HCT116 (cell line): Measurements from ENCODE around the gene TBC1D13. TPM values are rescaled to one million over a fixed set of nuclear protein-coding genes. Genes with fewer than 3 reads are reported as not detected.

Source experiments
- ATAC-seq: fragments of 200-7000 bp; cut with Tn5 transposase; 2 replicates; pipeline ENCODE4 v1.9.1; 2020; ENCODE audit warnings: mild to moderate bottlenecking, moderate library complexity
- BruUV-seq: library from RNA; stranded (reverse); fragments of 400-500 nt; replicated peaks from 2 replicates; lab custom pipeline; 2021; lab: Mats Ljungman, UMichigan
- CTCF ChIA-PET: fragments of 300-600 bp; sonication (Branson Sonifier 250); formaldehyde crosslinking; loops from one replicate; lab custom pipeline; 2021; ENCODE audit warnings: antibody characterized with exemption; lab: Charles Lee
- POLR2A ChIA-PET: fragments of 300-600, 350-600 bp; sonication (Branson Sonifier 250); formaldehyde crosslinking; loops from one replicate; lab custom pipeline; 2021; ENCODE audit warnings: antibody characterized with exemption; lab: Charles Lee
- RAD21 ChIA-PET, 2 experiments: fragments of 300-600 bp; sonication (Branson Sonifier 250); formaldehyde crosslinking; loops; one replicate each; lab custom pipeline; 2023; ENCODE audit warnings: low total read pairs in 2 of 2; ENCODE audit not compliant: uncharacterized antibody in 2 of 2, unreplicated experiment in 2 of 2, low non-redundant PET in 1 of 2; lab: Charles Lee
- DNase-seq: peaks from one replicate; pipeline ENCODE4 v3.0.0-alpha.2; 2010; ENCODE audit warnings: low read depth, low spot score
- H2AFZ ChIP-seq: fragments of 200-600 bp; shearing (Covaris generic), sonication (generic); 2 replicates; pipeline ENCODE4 v1.6.1; 2017; ENCODE audit warnings: low read depth, mixed run types, mixed read lengths, antibody characterized with exemption, low read length; ENCODE audit not compliant: poor library complexity, severe bottlenecking
- H3K27ac ChIP-seq: 2 replicates; pipeline ENCODE4 v1.5.1; 2012; ENCODE audit warnings: low read depth, low read length
- H3K27me3 ChIP-seq: fragments of 200-600 bp; sonication (generic); 2 replicates; pipeline ENCODE4 v1.6.1; 2016; ENCODE audit warnings: mixed run types, low read length, mixed read lengths; ENCODE audit not compliant: insufficient read depth
- H3K36me3 ChIP-seq, 2 experiments: fragments of 200-500 bp in 1 of 2; fragments of 200-600 bp in 1 of 2; sonication (Bioruptor generic) in 1 of 2; sonication (generic) in 1 of 2; 2 replicates each; pipeline versions ENCODE4 v1.5.1 to v1.6.1; 2014 to 2016; ENCODE audit warnings: low read length in 2 of 2, inconsistent platforms in 1 of 2, mixed read lengths in 1 of 2, mixed run types in 1 of 2; ENCODE audit not compliant: insufficient read depth in 2 of 2, control insufficient read depth in 1 of 2
- H3K4me1 ChIP-seq, 2 experiments: fragments of 200-600 bp in 1 of 2; sonication (generic) in 1 of 2; 2 replicates each; pipeline versions ENCODE4 v1.5.1 to v1.6.1; 2012 to 2017; ENCODE audit warnings: low read length in 2 of 2, inconsistent platforms in 1 of 2, mild to moderate bottlenecking in 1 of 2, mixed read lengths in 1 of 2, mixed run types in 1 of 2, moderate library complexity in 1 of 2; ENCODE audit not compliant: insufficient read depth in 2 of 2, control insufficient read depth in 1 of 2
- H3K4me2 ChIP-seq: fragments of 200-600 bp; sonication (generic); 2 replicates; pipeline ENCODE4 v1.6.1; 2017; ENCODE audit warnings: mixed run types, low read length, mixed read lengths
- H3K4me3 ChIP-seq, 2 experiments: fragments of 200-600 bp in 1 of 2; sonication (generic) in 1 of 2; replicated peaks in 1 of 2; 2 replicates each; pipeline ENCODE4 v1.5.1; 2011 to 2016; ENCODE audit warnings: low read length in 2 of 2, control low read depth in 1 of 2, low read depth in 1 of 2, mild to moderate bottlenecking in 1 of 2, mixed read lengths in 1 of 2, mixed run types in 1 of 2
- H3K79me2 ChIP-seq: fragments of 200-600 bp; sonication (generic); 2 replicates; pipeline ENCODE4 v1.6.1; 2017; ENCODE audit warnings: mild to moderate bottlenecking, mixed run types, low read length, moderate library complexity, mixed read lengths; ENCODE audit not compliant: insufficient read depth
- H3K9ac ChIP-seq: fragments of 200-600 bp; sonication (generic); 2 replicates; pipeline ENCODE4 v1.6.1; 2016; ENCODE audit warnings: low read length, mixed read lengths
- H3K9me2 ChIP-seq: fragments of 200-600 bp; sonication (generic), shearing (Covaris generic); 2 replicates; pipeline ENCODE4 v1.6.1; 2017; ENCODE audit warnings: mixed run types, mild to moderate bottlenecking, moderate library complexity; ENCODE audit not compliant: insufficient read depth
- H3K9me3 ChIP-seq, 2 experiments: fragments of 200-500 bp in 1 of 2; fragments of 200-600 bp in 1 of 2; sonication (Bioruptor generic) in 1 of 2; sonication (generic) in 1 of 2; 2 replicates each; pipeline ENCODE4 v1.6.1; 2014 to 2017; ENCODE audit warnings: low read length in 2 of 2, mixed read lengths in 2 of 2, inconsistent platforms in 1 of 2, low read depth in 1 of 2, mild to moderate bottlenecking in 1 of 2, mixed run types in 1 of 2, moderate library complexity in 1 of 2; ENCODE audit not compliant: control insufficient read depth in 1 of 2, insufficient read depth in 1 of 2
- H4K20me1 ChIP-seq: fragments of 200-600 bp; sonication (generic), shearing (Covaris generic); 2 replicates; pipeline ENCODE4 v1.6.1; 2017; ENCODE audit warnings: mixed run types, mild to moderate bottlenecking, moderate library complexity; ENCODE audit not compliant: insufficient read depth
- ATF3 ChIP-seq: IDR thresholded peaks from 2 replicates; pipeline ENCODE4 v1.6.1; 2012
- CBX3 ChIP-seq: IDR thresholded peaks from 2 replicates; pipeline ENCODE4 v1.6.1; 2012; ENCODE audit warnings: low read depth
- CTCF ChIP-seq, 3 experiments: fragments of 200-600 bp in 1 of 3; sonication (generic) in 1 of 3; IDR thresholded peaks in 2 of 3; conservative IDR thresholded peaks in 1 of 3; 2 replicates each; pipeline ENCODE4 v1.5.1; 2012 to 2017; ENCODE audit warnings: low read depth in 2 of 3, low read length in 2 of 3, antibody characterized with exemption in 1 of 3, borderline replicate concordance in 1 of 3, control low read depth in 1 of 3, mild to moderate bottlenecking in 1 of 3, mixed read lengths in 1 of 3, mixed run types in 1 of 3, moderate library complexity in 1 of 3; ENCODE audit not compliant: insufficient read depth in 1 of 3
- EGR1 ChIP-seq: IDR thresholded peaks from 2 replicates; pipeline ENCODE4 v1.6.1; 2012; ENCODE audit warnings: low read depth
- EZH2 ChIP-seq: fragments of 200-600 bp; sonication (generic); IDR thresholded peaks from 2 replicates; pipeline ENCODE4 v1.6.1; 2017; ENCODE audit warnings: antibody characterized with exemption, mixed run types
- EZH2phosphoT487 ChIP-seq: fragments of 200-600 bp; IDR thresholded peaks from 2 replicates; pipeline ENCODE4 v1.6.1; 2018; ENCODE audit warnings: antibody characterized with exemption, borderline replicate concordance
- JUND ChIP-seq: IDR thresholded peaks from 2 replicates; pipeline ENCODE4 v1.6.1; 2012
- MAX ChIP-seq: IDR thresholded peaks from 2 replicates; pipeline ENCODE4 v1.6.1; 2012
- POLR2A ChIP-seq: IDR thresholded peaks from 2 replicates; pipeline ENCODE4 v1.7.0; 2011; ENCODE audit warnings: borderline replicate concordance; ENCODE audit not compliant: insufficient read depth, insufficient read length; ENCODE audit errors: extremely low read depth
- POLR2AphosphoS5 ChIP-seq: IDR thresholded peaks from 2 replicates; pipeline ENCODE4 v1.6.1; 2011; ENCODE audit warnings: mild to moderate bottlenecking, low read depth, low read length, moderate library complexity
- RAD21 ChIP-seq: IDR thresholded peaks from 2 replicates; pipeline ENCODE4 v1.6.1; 2012; ENCODE audit warnings: low read depth, mild to moderate bottlenecking
- REST ChIP-seq: IDR thresholded peaks from 2 replicates; pipeline ENCODE4 v1.6.1; 2012; ENCODE audit warnings: low read depth
- SIN3A ChIP-seq: IDR thresholded peaks from 2 replicates; pipeline ENCODE4 v1.6.1; 2012; ENCODE audit warnings: low read depth
- SP1 ChIP-seq: IDR thresholded peaks from 2 replicates; pipeline ENCODE4 v1.6.1; 2012; ENCODE audit warnings: low read depth
- SRF ChIP-seq: IDR thresholded peaks from 2 replicates; pipeline ENCODE4 v1.6.1; 2012; ENCODE audit warnings: low read depth
- YY1 ChIP-seq: IDR thresholded peaks from 2 replicates; pipeline ENCODE4 v1.6.1; 2011; ENCODE audit warnings: low read length, low read depth, moderate library complexity, mild to moderate bottlenecking; ENCODE audit not compliant: insufficient replicate concordance; ENCODE audit errors: extremely low read depth
- ZBTB33 ChIP-seq: IDR thresholded peaks from 2 replicates; pipeline ENCODE4 v1.6.1; 2011; ENCODE audit warnings: mild to moderate bottlenecking, low read length, moderate library complexity; ENCODE audit not compliant: insufficient replicate concordance; ENCODE audit errors: extremely low read depth
- ZFX ChIP-seq: fragments of 450-650 bp; IDR thresholded peaks from 2 replicates; pipeline ENCODE4 v1.6.1; 2017
- ZNF274 ChIP-seq: fragments of 200-500 bp; sonication (Bioruptor generic); IDR thresholded peaks from 2 replicates; pipeline ENCODE4 v1.6.1; 2014; ENCODE audit warnings: mild to moderate bottlenecking, low read depth, low read length, inconsistent platforms
- intact Hi-C: fragments of 100-400 bp; cut with micrococcal nuclease; formaldehyde crosslinking; loops from 2 replicates; pipeline ENCODE4 v1.10.0; 2022
- total RNA-seq: library from RNA; stranded (reverse); gene quantifications from one replicate; pipeline ENCODE4 v1.2.1, GENCODE V29; 2021; ENCODE audit not compliant: unreplicated experiment

Gene TBC1D13
- total RNA-seq, 1 experiment from 2014 or later, result 17.5 TPM

- H3K9me3 ChIP-seq, result no peaks in the 10 kb centered on the region
- no TSS peak for BruUV-seq
- H3K27me3 ChIP-seq, result no peaks in the 10 kb centered on the region
- H3K4me2 ChIP-seq, result no peak overlapping the region
- no peaks in the 10 kb centered on the region for H3K4me1 ChIP-seq
- no peaks in the 10 kb centered on the region for H3K79me2 ChIP-seq
- ChIA-PET CTCF (no interaction called here), RAD21 (no interaction called here), POLR2A (no interaction called here)
- no peak overlapping the region for H3K4me3 ChIP-seq
- no peak overlapping the region for H3K9ac ChIP-seq
- ATAC-seq, result no peak
- H3K27ac ChIP-seq, result no peak overlapping the region
- H4K20me1 ChIP-seq, result no peaks in the 10 kb centered on the region
- no peaks in the 10 kb centered on the region for H3K9me2 ChIP-seq
- H2AFZ ChIP-seq, result no peak overlapping the region
- no peaks in the 10 kb centered on the region for H3K36me3 ChIP-seq
- TF ChIP-seq CBX3 (no peak), POLR2AphosphoS5 (no peak), EZH2 (no peak), ATF3 (no peak), ZBTB33 (no peak), ZNF274 (no peak), SP1 (no peak), YY1 (no peak), RAD21 (no peak), SIN3A (no peak), MAX (no peak), ZFX (no peak), CTCF (IDR thresholded peaks at IDR 0.05 in 2 of 3, conservative IDR thresholded peaks at IDR 0.05 in 1 of 3; ENCODE audit: borderline replicate concordance in 1 of 3, insufficient read depth in 1 of 3, low read depth in 2 of 3, low read length in 2 of 3) (no peak), EZH2phosphoT487 (no peak), SRF (no peak), REST (no peak), POLR2A (no peak), EGR1 (no peak), JUND (no peak)
- no peak for DNase-seq
- intact Hi-C loops, result no loop called here
These were observed 33.4 kb upstream of the TBC1D13 start for GRCh38 chr9:128753627-128754026.
